ENCODE data around the gene CPSF4L.

CPSF4L gene

GRCh38 chr17:73278049-73278464, 16.4 kb upstream of the CPSF4L start:
- H3K4me3 ChIP-seq (ENCODE audit: low read depth, low read length) = no peak overlapping the region
- TF ChIP-seq CTCF (IDR thresholded peaks at IDR 0.05; ENCODE audit: borderline replicate concordance, insufficient read depth, low read depth, low read length) = no peak

DNA sequence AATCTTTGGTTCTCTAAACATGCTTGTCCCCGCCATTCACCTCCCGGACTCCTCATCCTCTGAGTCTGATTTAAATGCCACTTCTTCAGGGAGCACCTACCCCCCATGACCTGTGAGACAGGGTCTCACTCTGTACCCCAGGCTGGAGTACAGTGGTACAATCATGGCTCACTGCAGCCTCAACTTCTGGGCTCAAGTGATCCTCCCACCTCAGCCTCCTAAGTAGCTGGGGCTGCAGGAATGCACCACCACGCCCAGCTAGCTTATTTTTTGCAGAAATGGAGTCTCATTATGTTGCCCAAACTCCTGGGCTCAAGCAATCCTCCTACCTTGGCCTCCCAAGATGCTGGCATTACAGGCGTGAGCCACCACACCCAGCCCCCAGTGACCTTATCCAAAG, 12.8 kb upstream of the CPSF4L start:
- no peak overlapping the region for H3K4me3 ChIP-seq (ENCODE audit: low read depth, low read length)
- no peak for TF ChIP-seq CTCF (IDR thresholded peaks at IDR 0.05; ENCODE audit: borderline replicate concordance, insufficient read depth, low read depth, low read length)

- H3K4me3 ChIP-seq (ENCODE audit: low read depth, low read length) = no peak overlapping the region
- no peak for TF ChIP-seq CTCF (IDR thresholded peaks at IDR 0.05; ENCODE audit: borderline replicate concordance, insufficient read depth, low read depth, low read length)
Measured at GRCh38 chr17:73272906-73273218, 11.2 kb upstream of the CPSF4L start.

DNA sequence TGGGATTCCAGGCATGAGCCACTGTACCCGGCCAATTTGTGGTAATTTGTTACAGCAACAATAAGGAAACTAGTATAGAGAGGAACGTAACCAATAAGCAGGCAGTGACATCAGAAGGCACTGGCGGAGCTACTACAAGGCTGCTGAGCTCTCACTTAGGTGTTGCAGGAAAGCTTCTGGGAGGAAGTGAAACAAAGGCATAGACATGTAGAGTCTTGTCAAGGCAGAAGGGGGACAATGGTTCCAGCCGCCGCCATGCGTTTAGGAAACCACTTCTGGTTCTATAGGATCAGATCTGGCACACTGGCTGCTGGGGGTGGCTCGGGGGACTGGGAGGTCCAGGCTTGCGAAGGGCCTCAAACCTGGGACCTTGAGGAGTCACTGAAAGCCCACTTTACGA, 9.4 kb upstream of the CPSF4L start:
- H3K4me3 ChIP-seq (ENCODE audit: low read depth, low read length) = no peak overlapping the region
- TF ChIP-seq CTCF (IDR thresholded peaks at IDR 0.05; ENCODE audit: borderline replicate concordance, insufficient read depth, low read depth, low read length) = no peak

GRCh38 chr17:73269791-73270190, 8.1 kb upstream of the CPSF4L start:
- H3K4me3 ChIP-seq (ENCODE audit: low read depth, low read length) = no peak overlapping the region
- TF ChIP-seq CTCF (IDR thresholded peaks at IDR 0.05; ENCODE audit: borderline replicate concordance, insufficient read depth, low read depth, low read length) = no peak

- TF ChIP-seq CTCF (IDR thresholded peaks at IDR 0.05; ENCODE audit: borderline replicate concordance, insufficient read depth, low read depth, low read length) = no peak
- H3K4me3 ChIP-seq (ENCODE audit: low read depth, low read length) = no peak overlapping the region
Measured at GRCh38 chr17:73269329-73269615, 7.6 kb upstream of the CPSF4L start.

- TF ChIP-seq CTCF (IDR thresholded peaks at IDR 0.05; ENCODE audit: borderline replicate concordance, insufficient read depth, low read depth, low read length) = no peak
- no peak overlapping the region for H3K4me3 ChIP-seq (ENCODE audit: low read depth, low read length)
Measured at GRCh38 chr17:73268582-73269328, 7.1 kb upstream of the CPSF4L start.

All from GM12875 (cell line).